Germinal center (tissue), 1 donor: Measurements from ENCODE around the gene FYN.
"Not testable (repeated sequence)": the region's sequence is repeated elsewhere in the genome, so short reads cannot be mapped to it uniquely, and the experiment has no call there.

Experiments used
- DNase-seq: peaks from one replicate; pipeline ENCODE4 v3.0.0; 2012; ENCODE audit warnings: mixed read lengths, low spot score

FYN gene

GRCh38 chr6:111660531-111660930, 212.7 kb downstream of the FYN start:
- DNase-seq, result no peak

GRCh38 chr6:111658462-111659154, 214.6 kb downstream of the FYN start:
- no peak for DNase-seq

DNA sequence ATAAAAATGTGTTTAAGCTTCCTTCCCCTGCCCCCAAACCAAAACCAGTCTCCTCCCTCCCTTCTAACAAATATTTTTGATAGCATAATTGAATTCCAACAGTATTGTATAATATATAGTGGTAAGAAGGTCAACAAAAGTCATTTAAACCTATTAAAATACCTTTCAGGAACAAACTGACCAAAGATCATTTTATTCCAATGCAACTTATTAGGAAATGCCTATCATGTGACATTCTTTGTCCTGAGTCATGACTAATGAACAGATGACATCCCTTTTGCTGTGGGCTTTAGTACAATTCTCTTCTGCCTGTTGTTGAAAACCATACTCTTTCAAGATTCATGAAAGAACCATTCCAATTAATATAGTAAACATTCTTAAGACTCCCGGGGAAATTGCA, 216.1 kb downstream of the FYN start:
- DNase-seq, result no peak

- no peak for DNase-seq
These were observed 219.3 kb downstream of the FYN start for GRCh38 chr6:111653979-111654378.

- no peak for DNase-seq
These were observed 219.8 kb downstream of the FYN start for GRCh38 chr6:111653434-111653833.

DNA sequence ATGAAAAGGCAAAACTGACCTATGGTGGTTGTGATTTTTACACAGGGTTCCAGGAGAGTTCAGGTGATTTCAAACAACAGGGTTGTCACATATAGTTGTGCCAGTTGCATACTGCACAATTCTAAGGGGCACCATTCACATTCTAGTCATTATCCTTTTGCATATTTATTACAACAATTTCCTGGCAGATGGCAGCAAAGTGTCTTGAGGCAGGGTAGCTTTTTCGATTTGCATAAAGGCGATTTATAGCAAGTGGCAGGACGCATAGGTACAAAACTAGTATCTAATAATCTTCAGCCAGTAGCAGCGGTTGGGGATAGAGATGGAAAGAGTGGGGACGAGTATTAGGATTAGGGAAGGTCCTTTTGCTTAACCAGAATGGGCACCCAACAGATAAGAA, 221.1 kb downstream of the FYN start:
- peak; percentile 30 for DNase-seq

GRCh38 chr6:111651185-111652034, 221.8 kb downstream of the FYN start:
- DNase-seq, result no peak

DNA sequence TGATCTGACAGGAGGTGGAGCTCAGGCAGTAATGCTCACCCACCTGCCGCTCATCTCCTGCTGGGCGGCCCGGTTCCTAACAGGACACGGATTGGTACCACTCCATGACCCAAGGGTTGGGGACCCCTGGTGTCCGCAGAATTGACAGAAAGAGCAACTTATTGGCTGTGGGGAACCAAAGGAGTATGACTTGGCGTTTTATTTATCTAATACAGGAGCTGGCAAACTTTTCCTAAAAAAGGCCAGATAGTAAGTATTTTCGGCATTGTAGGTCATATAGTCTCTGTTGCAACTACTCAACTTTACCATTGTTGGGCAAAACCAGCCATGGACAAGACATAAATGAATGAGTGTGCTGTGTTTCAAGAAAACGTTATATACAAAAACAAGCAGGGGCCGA, 223.2 kb downstream of the FYN start:
- DNase-seq, result no peak

GRCh38 chr6:111648100-111648499, 225.2 kb downstream of the FYN start:
- no peak for DNase-seq

DNA sequence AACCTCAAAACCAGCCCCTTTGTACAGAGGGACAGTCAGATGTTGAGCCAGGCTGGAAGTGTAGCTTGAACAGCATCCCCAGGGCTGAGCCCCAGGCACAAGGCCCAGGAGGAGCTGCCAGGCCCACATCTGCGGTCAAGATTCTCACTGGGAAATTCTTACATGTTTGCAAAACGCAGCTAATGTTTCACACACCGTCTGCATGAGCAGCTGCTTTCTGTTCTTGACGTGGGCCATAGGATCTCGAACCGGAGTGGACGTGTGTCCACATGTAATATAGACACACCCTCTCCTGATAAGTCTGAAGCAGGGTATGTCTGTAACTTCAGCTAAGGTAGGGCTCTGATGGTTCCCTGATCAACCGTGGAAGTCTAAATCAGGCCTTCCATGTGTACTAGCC, 226.3 kb downstream of the FYN start:
- no peak for DNase-seq

GRCh38 chr6:111646034-111646433, 227.2 kb downstream of the FYN start:
- DNase-seq, result no peak

DNA sequence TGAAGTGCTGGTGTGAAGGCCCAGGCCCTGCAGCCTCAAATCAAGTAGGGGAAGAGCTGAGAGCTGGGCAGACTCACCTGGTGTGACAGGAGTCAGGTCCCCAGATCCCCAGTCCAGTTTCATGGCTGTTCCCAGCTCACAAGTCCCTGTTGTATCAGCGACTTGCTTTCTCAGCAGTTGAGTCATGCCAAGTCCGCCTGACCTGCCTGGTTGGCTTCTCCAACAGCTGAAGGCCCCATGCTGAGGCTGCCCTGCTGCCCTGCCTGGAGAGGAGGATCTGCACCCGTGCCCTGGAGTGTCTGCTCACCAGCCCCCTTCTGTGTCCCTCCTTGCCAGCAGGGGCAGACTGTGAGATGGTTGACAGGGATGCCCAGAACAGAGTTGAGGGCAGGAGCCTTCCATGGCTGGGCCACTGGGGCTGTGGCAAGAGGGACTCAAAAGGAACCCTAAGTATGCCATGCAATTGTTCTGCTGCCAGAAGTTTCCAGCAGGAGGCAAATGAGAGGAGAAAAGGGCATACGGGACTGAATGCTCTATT, 228.3 kb downstream of the FYN start:
- DNase-seq, result no peak

DNA sequence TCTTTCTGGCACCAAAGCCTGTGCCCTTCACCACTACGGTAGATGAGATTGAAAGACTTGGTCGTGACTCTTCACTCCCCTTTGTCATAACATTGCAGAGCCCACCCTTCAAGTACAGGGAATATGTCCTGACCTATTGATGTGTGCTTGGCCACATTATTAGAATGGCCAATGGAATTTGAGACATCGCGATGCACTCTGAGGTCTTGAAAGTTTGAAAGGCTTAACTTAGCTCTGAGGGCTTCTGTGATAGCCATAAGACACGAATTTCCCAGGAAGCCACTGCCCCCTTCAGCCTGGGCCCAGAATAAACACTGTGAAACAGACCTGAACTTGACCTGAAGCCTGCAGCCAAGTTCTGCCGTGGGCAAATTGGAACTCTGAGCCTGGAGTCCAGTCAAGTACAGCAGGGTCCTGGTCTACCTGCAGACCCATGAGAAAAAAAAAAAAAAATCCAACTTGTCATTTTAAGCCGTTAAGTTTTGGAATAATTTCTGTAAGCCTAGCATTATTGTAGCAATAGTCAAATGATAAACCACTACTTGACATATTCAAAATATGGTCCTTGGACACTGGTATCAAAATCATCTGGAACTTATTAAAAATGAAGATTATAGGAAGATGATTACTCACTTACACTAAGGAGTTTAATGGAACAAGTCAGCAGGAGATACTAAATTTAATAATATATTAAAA, 230.6 kb downstream of the FYN start:
- DNase-seq, result peak; percentile 16

DNA sequence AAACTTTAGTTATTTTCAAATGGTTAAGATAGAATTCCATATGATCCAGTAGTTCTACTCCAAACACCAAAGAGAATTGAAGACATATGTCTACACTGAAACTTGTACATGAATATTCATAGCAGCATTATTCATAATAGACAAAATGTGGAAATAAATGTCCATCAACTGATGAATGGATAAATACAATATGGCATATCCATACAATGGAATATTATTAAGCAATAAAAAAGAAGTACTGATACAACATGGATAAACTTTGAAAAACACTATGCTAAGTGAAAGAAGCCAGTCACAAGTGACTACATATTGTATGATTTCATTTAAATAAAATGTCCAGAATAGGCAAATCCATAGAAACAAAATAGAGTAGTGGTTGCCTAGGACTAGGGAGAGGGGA, 234.0 kb downstream of the FYN start:
- no peak for DNase-seq

DNA sequence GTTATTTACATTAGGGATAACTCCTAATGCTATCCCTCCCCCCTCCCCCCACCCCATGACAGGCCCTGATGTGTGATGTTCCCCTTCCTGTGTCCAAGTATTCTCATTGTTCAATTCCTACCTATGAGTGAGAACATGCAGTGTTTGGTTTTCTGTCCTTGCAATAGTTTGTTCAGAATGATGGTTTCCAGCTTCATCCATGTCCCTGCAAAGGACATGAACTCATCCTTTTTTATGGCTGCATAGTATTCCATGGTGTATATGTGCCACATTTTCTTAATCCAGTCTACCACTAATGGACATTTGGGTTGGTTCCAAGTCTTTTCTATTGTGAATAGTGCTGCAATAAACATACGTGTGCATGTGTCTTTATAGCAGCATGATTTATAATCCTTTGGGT, 238.3 kb downstream of the FYN start:
- DNase-seq, result not testable (repeated sequence)

DNA sequence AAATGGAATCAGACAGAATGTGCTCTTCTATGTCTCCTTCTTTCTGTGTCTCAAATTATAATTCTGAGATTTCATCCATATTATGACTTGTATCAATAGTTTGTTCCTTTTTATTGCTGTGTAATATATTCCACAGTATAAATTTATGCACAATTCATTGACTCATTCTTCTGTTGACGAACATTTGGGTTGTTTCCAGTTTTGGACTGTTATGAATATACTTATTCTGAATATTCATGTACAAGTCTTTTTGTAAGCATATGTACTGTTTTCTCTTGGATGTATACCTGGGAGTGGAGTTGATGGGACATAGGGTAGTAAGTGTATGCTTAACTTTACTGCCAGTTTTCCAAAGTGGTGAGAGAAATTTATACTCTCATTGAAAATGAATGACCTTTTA, 239.4 kb downstream of the FYN start:
- DNase-seq, result no peak

- no peak for DNase-seq
These were observed 240.6 kb downstream of the FYN start for GRCh38 chr6:111632468-111633247.

- DNase-seq, result no peak
These were observed 241.3 kb downstream of the FYN start for GRCh38 chr6:111631903-111632460.

DNA sequence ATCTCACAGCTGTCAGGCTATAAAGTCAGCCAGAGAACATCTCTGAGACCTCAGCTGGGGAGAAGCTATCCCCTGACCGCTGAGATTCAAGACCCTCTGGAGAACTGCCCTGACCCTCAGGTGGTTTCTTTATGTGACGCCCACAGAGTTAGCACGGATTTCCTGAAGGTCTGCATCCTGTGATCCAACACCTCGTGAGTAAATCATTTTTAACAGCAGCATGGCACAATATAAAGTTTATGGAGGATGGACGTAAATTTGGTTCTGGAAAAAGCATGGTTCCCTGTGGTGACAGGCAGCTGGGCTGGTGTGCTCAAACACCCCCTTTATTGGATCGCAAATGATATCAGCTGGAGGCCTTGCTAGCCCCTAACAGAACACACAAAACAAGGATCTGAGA, 242.2 kb downstream of the FYN start:
- no peak for DNase-seq

DNA sequence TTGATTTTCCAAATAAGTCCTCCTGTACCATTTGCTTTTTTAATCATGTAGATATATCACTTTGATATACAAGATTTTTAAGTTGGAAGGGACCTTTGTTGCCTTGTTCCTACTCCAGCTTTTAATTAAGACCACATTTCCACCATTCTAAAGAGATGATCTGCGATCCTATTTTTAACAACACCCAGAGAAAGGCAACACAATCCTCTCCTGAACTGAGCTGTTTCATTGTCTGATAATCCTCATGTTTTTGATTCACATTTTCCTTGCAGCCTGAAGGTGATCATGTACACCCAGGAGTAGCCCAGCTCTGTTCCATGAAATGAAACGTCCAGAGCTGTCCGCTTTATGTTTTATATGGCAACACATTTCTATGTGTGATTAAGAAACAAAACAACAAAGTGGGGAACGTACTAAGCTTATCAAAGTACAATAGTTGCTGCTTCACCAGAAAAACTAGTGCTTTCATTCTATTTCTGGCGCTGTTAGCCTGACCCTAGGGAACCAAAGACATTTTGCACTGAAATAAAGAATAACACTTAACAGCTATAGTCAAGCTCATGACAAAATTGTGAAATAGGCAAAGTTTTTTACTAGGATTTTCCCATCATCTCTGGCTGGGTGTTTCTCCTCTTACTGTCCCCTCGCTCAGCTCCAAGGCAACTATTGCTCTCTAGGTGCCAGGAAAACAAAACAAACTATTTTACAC, 245.0 kb downstream of the FYN start:
- no peak for DNase-seq

DNA sequence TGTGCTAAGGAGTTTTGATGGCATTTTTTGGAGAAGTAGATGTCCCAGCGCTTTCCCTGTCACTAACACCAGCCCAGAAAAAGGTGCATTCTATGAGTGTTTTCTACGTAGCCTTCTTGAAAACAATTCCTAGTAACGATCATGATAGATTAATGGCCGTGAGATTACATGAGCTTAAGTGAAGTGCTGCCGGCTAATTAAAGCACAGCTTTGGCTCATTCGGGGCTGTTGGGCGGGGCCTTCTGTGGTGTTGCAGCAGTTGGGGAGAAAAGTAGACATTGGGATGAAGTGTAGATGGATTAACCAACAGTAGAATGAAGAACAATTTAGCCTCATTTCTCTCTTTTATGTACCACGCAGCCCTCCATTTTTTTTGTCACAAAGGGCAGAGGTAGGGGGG, 246.8 kb downstream of the FYN start:
- no peak for DNase-seq
